ENCODE measurements around the gene NF1.
"Not testable (repeated sequence)": the region's sequence is repeated elsewhere in the genome, so short reads cannot be mapped to it uniquely, and the experiment has no call there.

Gene NF1

GRCh38 chr17:31307640-31308039 is 212.9 kb downstream of the NF1 start:
- no peak for DNase-seq (ENCODE audit: low read depth)

GRCh38 chr17:31308372-31309334 is 213.9 kb downstream of the NF1 start:
- DNase-seq (ENCODE audit: low read depth) = no peak

- no peak for DNase-seq (ENCODE audit: low read depth)
These were observed 214.8 kb downstream of the NF1 start for GRCh38 chr17:31309556-31309955.

- DNase-seq (ENCODE audit: low read depth) = no peak
These were observed 215.5 kb downstream of the NF1 start for GRCh38 chr17:31310260-31310659.

- no peak for DNase-seq (ENCODE audit: low read depth)
These were observed 216.1 kb downstream of the NF1 start for GRCh38 chr17:31310886-31311285.

- DNase-seq (ENCODE audit: low read depth) = no peak
These were observed 216.7 kb downstream of the NF1 start for GRCh38 chr17:31311526-31311925.

GRCh38 chr17:31312223-31312622 is 217.4 kb downstream of the NF1 start:
- not testable (repeated sequence) for DNase-seq (ENCODE audit: low read depth)

- DNase-seq (ENCODE audit: low read depth) = no peak
These were observed 219.4 kb downstream of the NF1 start, which contains the start of gene EVI2B for GRCh38 chr17:31313982-31314781. TSS of gene EVI2B (minus strand) at chr17:31314054. CDS start at chr17:31305609, 8,445 bp downstream.

GRCh38 chr17:31314782-31315100 is 220.0 kb downstream of the NF1 start:
- DNase-seq (ENCODE audit: low read depth) = no peak

- no peak for DNase-seq (ENCODE audit: low read depth)
These were observed 223.6 kb downstream of the NF1 start for GRCh38 chr17:31318298-31318801.

GRCh38 chr17:31318851-31319661 is 224.3 kb downstream of the NF1 start:
- no peak for DNase-seq (ENCODE audit: low read depth)

GRCh38 chr17:31320241-31320640 is 225.5 kb downstream of the NF1 start:
- no peak for DNase-seq (ENCODE audit: low read depth)

GRCh38 chr17:31320791-31321190 is 226.0 kb downstream of the NF1 start:
- no peak for DNase-seq (ENCODE audit: low read depth)

GRCh38 chr17:31321481-31321880 is 226.7 kb downstream of the NF1 start, which contains the start of gene EVI2A:
TSS of gene EVI2A (minus strand) at chr17:31321622. CDS start at chr17:31319013, 2,609 bp downstream.
- DNase-seq (ENCODE audit: low read depth) = no peak

GRCh38 chr17:31321966-31322365 is 227.2 kb downstream of the NF1 start:
- DNase-seq (ENCODE audit: low read depth) = no peak

GRCh38 chr17:31323551-31323950 is 228.8 kb downstream of the NF1 start:
- no peak for DNase-seq (ENCODE audit: low read depth)

GRCh38 chr17:31327534-31328159 is 232.9 kb downstream of the NF1 start:
- DNase-seq (ENCODE audit: low read depth) = no peak

- no peak for DNase-seq (ENCODE audit: low read depth)
These were observed 233.4 kb downstream of the NF1 start for GRCh38 chr17:31328160-31328535.

- no peak for DNase-seq (ENCODE audit: low read depth)
These were observed 234.4 kb downstream of the NF1 start for GRCh38 chr17:31329221-31329620.

- no peak for DNase-seq (ENCODE audit: low read depth)
These were observed 245.3 kb downstream of the NF1 start for GRCh38 chr17:31339906-31340661.
